ENCODE results near the gene ROR2. TPM values are rescaled to one million over a fixed set of nuclear protein-coding genes. Genes with fewer than 3 reads are reported as not detected.

Gene ROR2
- total RNA-seq (4.5 TPM), polyA plus RNA-seq (7.1 TPM)
- long read RNA-seq, donor 1 = 0 reads
- long read RNA-seq, donor 2 = 0 reads
- long read RNA-seq, donor 3 = 0 reads
- long read RNA-seq, donor 4, full-length matches to known transcripts = 1 of 1 reads
- long read RNA-seq, donor 4, partial matches to known transcripts = 0 of 1 reads
- long read RNA-seq, donor 4, other reads (novel, unspliced or antisense) = 0 of 1 reads
- long read RNA-seq, donor 5, full-length matches to known transcripts = 1 of 1 reads
- long read RNA-seq, donor 5, partial matches to known transcripts = 0 of 1 reads
- long read RNA-seq, donor 5, other reads (novel, unspliced or antisense) = 0 of 1 reads
- long read RNA-seq, donor 6 = 0 reads
- long read RNA-seq, donor 7 = 0 reads
- long read RNA-seq, donor 8 = 0 reads
- long read RNA-seq, donor 9 = 0 reads
- long read RNA-seq, donor 10, full-length matches to known transcripts = 1 of 1 reads
- long read RNA-seq, donor 10, partial matches to known transcripts = 0 of 1 reads
- long read RNA-seq, donor 10, other reads (novel, unspliced or antisense) = 0 of 1 reads

DNA sequence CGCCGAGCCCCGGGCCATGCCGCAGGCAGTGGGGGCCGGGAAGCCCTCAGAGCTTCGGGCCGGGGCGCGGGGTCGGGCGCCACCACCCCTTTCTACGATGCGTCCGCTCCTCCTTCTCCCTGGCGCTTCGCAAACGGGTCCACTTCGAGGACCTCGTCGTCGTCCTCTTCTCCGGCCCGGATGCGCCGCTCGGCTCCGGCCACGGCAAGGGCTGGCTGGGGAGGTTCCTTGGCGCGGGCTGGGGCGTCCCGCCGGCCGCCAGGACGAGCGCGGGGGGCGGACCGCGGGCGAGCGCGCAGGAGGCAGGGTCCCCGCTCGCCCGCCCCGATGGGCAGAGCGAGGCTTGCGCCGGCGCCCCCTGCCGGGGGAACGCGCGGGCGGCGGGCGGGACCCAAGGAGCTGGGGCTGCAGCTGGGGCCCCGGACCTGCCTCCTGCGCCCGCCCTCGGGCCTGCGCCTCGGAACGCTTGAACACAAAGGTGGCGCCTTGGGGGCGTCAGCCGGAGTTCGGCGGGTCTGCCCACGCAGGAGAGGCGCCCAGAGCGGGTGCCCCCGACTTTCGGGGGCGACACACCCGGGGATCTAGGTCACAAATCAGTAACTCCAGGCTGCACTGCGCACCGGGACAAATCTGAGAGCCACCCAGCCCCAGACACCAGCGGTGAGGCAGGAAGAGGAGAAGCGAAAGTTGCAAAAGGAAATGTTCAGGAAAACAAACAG lies at the start of gene ROR2:
Gene ROR2 (minus strand): TSS at position 283 of the 719 bp plus-strand sequence.
- peaks cover 52 to 80% of the 10 kb centered on the region in 2 donors for H3K27me3 ChIP-seq (ENCODE audit: control insufficient read depth in 2 of 2, insufficient read depth in 1 of 2, low read length in 1 of 2)
- peak; percentile 20 to 80 (median 51) for DNase-seq (ENCODE audit: low read depth in 6 of 9, low spot score in 9 of 9)

DNA sequence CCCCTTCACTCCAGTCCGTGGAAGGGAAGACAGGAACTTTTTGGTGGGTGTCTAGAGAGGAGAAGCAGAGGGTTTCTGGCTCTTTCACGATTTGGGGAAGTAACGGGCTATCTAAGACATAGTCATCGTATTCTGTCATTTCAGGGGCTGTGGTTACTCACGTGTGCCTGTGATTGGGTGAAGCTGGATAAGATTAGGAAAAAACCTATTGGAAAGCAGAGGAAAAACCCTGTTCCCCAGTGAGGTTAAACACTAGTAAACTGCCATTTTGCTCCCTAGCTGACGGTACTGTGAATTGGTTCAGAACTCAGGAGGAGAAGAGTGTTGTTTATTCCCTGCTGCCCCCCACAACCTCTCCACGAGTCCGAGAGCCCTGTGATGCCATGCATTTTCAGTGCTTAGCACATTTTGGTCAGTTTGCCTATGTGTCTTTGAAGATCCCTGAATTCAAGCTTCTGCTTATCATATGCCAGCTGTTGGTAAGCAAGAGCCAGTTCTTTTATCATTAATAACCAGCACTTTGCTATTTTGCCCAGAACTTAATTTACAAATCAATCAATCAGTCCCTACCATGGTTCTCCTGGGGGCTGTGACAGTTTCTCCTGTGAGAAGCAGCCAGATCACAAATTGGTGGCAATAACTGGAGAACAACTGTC lies 45.1 kb upstream of the ROR2 start:
- Histone ChIP-seq H3K27ac (ENCODE audit: low read depth in 1 of 2, low read length in 1 of 2) (no peak overlapping the region), H3K4me3 (ENCODE audit: low read length in 2 of 2) (no peak overlapping the region), H3K9me3 (ENCODE audit: control insufficient read depth in 2 of 2, insufficient read depth in 1 of 2, low read length in 1 of 2) (no peaks in the 10 kb centered on the region), H3K4me1 (ENCODE audit: control insufficient read depth in 2 of 2, insufficient read depth in 2 of 2, low read length in 2 of 2) (no peaks in the 10 kb centered on the region), H3K36me3 (ENCODE audit: control insufficient read depth in 2 of 2, insufficient read depth in 2 of 2, low read length in 1 of 2) (no peaks in the 10 kb centered on the region), H3K27me3 (ENCODE audit: control insufficient read depth in 2 of 2, insufficient read depth in 1 of 2, low read length in 1 of 2) (peaks cover 0 to 3% of the 10 kb centered on the region in 2 donors)
- 17% methylated on average over 8 of the region's 8 CpGs for WGBS
- DNase-seq (ENCODE audit: low read depth in 6 of 9, low spot score in 9 of 9) = no peak

More for the DNA sequence above, at the start of gene ROR2:
- Histone ChIP-seq H3K4me1 (ENCODE audit: control insufficient read depth in 2 of 2, insufficient read depth in 2 of 2, low read length in 2 of 2) (peaks cover 0 to 10% of the 10 kb centered on the region in 2 donors), H3K27ac (ENCODE audit: low read depth in 1 of 2, low read length in 1 of 2) (peak within 1 kb of the TSS in 1 of 2 donors; percentile 47), H3K4me3 (ENCODE audit: low read length in 2 of 2) (peak within 1 kb of the TSS; percentile 51 to 55), H3K36me3 (ENCODE audit: control insufficient read depth in 2 of 2, insufficient read depth in 2 of 2, low read length in 1 of 2) (no peaks in the 10 kb centered on the region), H3K9me3 (ENCODE audit: control insufficient read depth in 2 of 2, insufficient read depth in 1 of 2, low read length in 1 of 2) (no peaks in the 10 kb centered on the region)
- WGBS = under 1% methylated on average over 81 of the region's 81 CpGs

DNA sequence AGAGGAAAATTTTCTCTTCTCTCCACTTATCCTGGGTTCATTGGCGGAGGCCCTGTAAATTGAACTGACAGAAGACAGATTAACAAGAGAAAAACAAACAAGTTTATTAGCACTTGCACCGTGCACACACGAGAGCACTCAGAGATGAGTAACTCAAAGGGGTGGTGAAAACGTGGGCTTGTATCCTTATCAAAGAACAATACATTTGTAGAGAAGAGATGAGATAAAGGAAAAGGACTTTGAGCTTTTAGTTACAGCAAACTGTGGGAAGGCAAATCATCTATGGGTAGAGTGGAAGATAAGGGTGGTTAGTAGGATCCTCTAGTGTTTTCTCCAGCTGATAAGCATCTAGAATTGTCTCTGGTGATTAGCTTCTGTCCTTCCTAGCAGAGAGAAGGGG lies 44.4 kb upstream of the ROR2 start:
- H3K4me3 ChIP-seq (ENCODE audit: low read length in 2 of 2) = no peak overlapping the region
- no peaks in the 10 kb centered on the region for H3K4me1 ChIP-seq (ENCODE audit: control insufficient read depth in 2 of 2, insufficient read depth in 2 of 2, low read length in 2 of 2)
- H3K9me3 ChIP-seq (ENCODE audit: control insufficient read depth in 2 of 2, insufficient read depth in 1 of 2, low read length in 1 of 2) = no peaks in the 10 kb centered on the region
- 55% methylated on average over 4 of the region's 4 CpGs for WGBS
- H3K27me3 ChIP-seq (ENCODE audit: control insufficient read depth in 2 of 2, insufficient read depth in 1 of 2, low read length in 1 of 2) = peaks cover 0 to 3% of the 10 kb centered on the region in 2 donors
- H3K27ac ChIP-seq (ENCODE audit: low read depth in 1 of 2, low read length in 1 of 2) = no peak overlapping the region
- H3K36me3 ChIP-seq (ENCODE audit: control insufficient read depth in 2 of 2, insufficient read depth in 2 of 2, low read length in 1 of 2) = no peaks in the 10 kb centered on the region
- DNase-seq (ENCODE audit: low read depth in 6 of 9, low spot score in 9 of 9) = no peak

DNA sequence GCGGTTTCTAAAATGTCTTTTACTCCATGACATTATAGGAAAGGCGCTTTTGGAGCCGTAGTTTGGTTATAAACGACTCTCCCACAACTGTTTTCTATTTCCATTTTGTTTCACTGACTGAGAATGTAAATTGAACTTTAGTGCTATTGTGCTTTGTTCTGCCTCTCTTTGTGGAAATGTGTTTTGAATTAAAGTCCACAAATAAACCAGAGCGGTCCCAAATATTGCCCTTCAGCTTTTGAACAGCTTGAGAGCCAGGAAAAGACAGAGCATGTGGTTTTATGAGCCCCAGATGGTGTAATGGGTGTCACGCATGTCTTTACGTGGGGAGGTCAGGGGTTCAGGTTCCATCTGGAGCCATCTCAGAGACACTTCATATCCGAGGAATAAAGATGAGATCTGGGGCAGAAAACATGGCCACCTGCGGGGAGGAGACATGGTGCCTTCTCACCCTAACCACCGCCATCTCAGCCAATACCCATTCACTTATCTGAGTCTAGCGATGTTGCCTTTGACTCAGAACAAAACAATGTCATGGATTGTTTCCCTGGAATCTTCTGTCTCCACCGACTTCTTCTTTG lies 42.5 kb upstream of the ROR2 start:
- no peaks in the 10 kb centered on the region for H3K9me3 ChIP-seq (ENCODE audit: control insufficient read depth in 2 of 2, insufficient read depth in 1 of 2, low read length in 1 of 2)
- H3K4me3 ChIP-seq (ENCODE audit: low read length in 2 of 2) = no peak overlapping the region
- no peaks in the 10 kb centered on the region for H3K4me1 ChIP-seq (ENCODE audit: control insufficient read depth in 2 of 2, insufficient read depth in 2 of 2, low read length in 2 of 2)
- 91% methylated on average over 12 of the region's 12 CpGs for WGBS
- H3K36me3 ChIP-seq (ENCODE audit: control insufficient read depth in 2 of 2, insufficient read depth in 2 of 2, low read length in 1 of 2) = no peaks in the 10 kb centered on the region
- H3K27ac ChIP-seq (ENCODE audit: low read depth in 1 of 2, low read length in 1 of 2) = no peak overlapping the region
- DNase-seq (ENCODE audit: low read depth in 6 of 9, low spot score in 9 of 9) = no peak
- H3K27me3 ChIP-seq (ENCODE audit: control insufficient read depth in 2 of 2, insufficient read depth in 1 of 2, low read length in 1 of 2) = peaks cover 0 to 3% of the 10 kb centered on the region in 2 donors

DNA sequence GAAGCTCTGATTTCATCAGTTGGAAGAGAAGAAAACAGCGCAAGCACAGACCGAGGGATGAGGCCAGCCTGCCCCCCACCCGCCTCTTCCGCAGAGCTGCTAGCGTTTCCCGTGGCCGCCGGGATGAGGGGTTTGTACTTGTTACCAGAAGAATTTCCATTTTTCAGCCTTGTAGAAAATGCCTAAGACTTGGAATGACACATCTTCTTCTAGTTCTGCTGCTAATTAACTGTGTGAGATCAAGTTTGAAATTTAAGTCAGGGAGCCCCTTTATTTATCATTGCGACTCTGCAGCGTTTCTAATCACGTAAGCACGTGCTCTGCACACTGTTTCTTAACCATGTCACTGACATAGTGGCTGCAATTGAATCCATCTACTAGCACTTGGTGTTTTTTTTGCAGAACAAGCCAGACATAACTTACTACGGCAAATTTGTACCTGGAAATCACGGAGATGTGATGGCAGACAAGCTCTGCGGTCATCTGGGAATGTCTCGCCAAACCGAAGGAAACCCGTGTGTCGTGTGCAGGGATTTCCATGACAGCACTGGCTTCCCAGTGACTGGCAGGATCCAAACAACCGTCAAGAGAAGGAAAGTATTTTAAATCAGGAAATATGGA lies 41.8 kb upstream of the ROR2 start:
- H3K27ac ChIP-seq (ENCODE audit: low read depth in 1 of 2, low read length in 1 of 2) = no peak overlapping the region
- no peaks in the 10 kb centered on the region for H3K4me1 ChIP-seq (ENCODE audit: control insufficient read depth in 2 of 2, insufficient read depth in 2 of 2, low read length in 2 of 2)
- H3K36me3 ChIP-seq (ENCODE audit: control insufficient read depth in 2 of 2, insufficient read depth in 2 of 2, low read length in 1 of 2) = no peaks in the 10 kb centered on the region
- no peak for DNase-seq (ENCODE audit: low read depth in 6 of 9, low spot score in 9 of 9)
- peaks cover 0 to 3% of the 10 kb centered on the region in 2 donors for H3K27me3 ChIP-seq (ENCODE audit: control insufficient read depth in 2 of 2, insufficient read depth in 1 of 2, low read length in 1 of 2)
- no peaks in the 10 kb centered on the region for H3K9me3 ChIP-seq (ENCODE audit: control insufficient read depth in 2 of 2, insufficient read depth in 1 of 2, low read length in 1 of 2)
- 91% methylated on average over 20 of the region's 20 CpGs for WGBS
- no peak overlapping the region for H3K4me3 ChIP-seq (ENCODE audit: low read length in 2 of 2)

DNA sequence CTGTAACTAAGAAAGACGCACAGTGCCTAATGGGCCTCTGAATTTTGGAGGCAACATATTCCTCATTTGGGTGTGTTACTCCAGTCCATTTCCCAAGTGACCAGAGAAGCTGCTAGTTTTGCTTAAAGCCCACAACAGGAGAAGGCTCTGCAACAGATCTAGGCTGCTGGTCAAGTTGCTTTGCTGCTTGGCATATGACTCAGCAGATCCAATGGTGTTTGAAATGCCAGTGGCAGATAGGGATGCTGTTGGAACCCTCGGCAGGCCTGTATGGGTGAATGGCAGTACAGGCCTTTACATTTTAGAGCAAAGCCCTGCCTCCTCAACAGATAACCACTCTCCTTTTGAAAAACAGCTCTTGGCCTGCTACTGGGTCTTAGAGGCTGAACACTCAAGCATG lies 36.2 kb upstream of the ROR2 start:
- DNase-seq (ENCODE audit: low read depth in 6 of 9, low spot score in 9 of 9) = no peak
- no peaks in the 10 kb centered on the region for H3K9me3 ChIP-seq (ENCODE audit: control insufficient read depth in 2 of 2, insufficient read depth in 1 of 2, low read length in 1 of 2)
- no peaks in the 10 kb centered on the region for H3K27me3 ChIP-seq (ENCODE audit: control insufficient read depth in 2 of 2, insufficient read depth in 1 of 2, low read length in 1 of 2)
- H3K36me3 ChIP-seq (ENCODE audit: control insufficient read depth in 2 of 2, insufficient read depth in 2 of 2, low read length in 1 of 2) = no peaks in the 10 kb centered on the region
- no peaks in the 10 kb centered on the region for H3K4me1 ChIP-seq (ENCODE audit: control insufficient read depth in 2 of 2, insufficient read depth in 2 of 2, low read length in 2 of 2)
- H3K4me3 ChIP-seq (ENCODE audit: low read length in 2 of 2) = no peak overlapping the region
- H3K27ac ChIP-seq (ENCODE audit: low read depth in 1 of 2, low read length in 1 of 2) = no peak overlapping the region
- over 99% methylated on average over 2 of the region's 2 CpGs for WGBS

DNA sequence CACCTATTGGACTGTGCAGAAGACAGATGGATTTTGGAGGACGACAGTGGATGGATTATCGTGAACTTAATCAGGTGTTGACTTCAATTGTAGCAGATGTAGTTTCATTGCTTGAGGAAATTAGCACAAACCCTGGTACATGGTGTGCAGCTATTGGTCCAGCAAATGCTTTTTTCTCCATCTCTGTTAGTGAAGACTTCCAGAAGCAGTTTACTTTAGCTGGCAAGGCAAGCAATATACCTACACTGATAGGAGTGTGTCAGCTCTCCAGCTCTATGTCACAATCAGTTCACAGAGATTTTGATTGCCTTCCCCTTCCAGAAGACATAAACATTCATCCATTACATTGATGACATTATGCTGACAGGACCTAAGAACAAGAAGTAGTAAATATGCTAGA lies 35.7 kb upstream of the ROR2 start:
- WGBS = 94% methylated on average over 2 of the region's 2 CpGs
- Histone ChIP-seq H3K36me3 (ENCODE audit: control insufficient read depth in 2 of 2, insufficient read depth in 2 of 2, low read length in 1 of 2) (no peaks in the 10 kb centered on the region), H3K27me3 (ENCODE audit: control insufficient read depth in 2 of 2, insufficient read depth in 1 of 2, low read length in 1 of 2) (no peaks in the 10 kb centered on the region), H3K4me1 (ENCODE audit: control insufficient read depth in 2 of 2, insufficient read depth in 2 of 2, low read length in 2 of 2) (no peaks in the 10 kb centered on the region), H3K27ac (ENCODE audit: low read depth in 1 of 2, low read length in 1 of 2) (no peak overlapping the region), H3K9me3 (ENCODE audit: control insufficient read depth in 2 of 2, insufficient read depth in 1 of 2, low read length in 1 of 2) (no peaks in the 10 kb centered on the region), H3K4me3 (ENCODE audit: low read length in 2 of 2) (no peak overlapping the region)
- no peak for DNase-seq (ENCODE audit: low read depth in 6 of 9, low spot score in 9 of 9)

DNA sequence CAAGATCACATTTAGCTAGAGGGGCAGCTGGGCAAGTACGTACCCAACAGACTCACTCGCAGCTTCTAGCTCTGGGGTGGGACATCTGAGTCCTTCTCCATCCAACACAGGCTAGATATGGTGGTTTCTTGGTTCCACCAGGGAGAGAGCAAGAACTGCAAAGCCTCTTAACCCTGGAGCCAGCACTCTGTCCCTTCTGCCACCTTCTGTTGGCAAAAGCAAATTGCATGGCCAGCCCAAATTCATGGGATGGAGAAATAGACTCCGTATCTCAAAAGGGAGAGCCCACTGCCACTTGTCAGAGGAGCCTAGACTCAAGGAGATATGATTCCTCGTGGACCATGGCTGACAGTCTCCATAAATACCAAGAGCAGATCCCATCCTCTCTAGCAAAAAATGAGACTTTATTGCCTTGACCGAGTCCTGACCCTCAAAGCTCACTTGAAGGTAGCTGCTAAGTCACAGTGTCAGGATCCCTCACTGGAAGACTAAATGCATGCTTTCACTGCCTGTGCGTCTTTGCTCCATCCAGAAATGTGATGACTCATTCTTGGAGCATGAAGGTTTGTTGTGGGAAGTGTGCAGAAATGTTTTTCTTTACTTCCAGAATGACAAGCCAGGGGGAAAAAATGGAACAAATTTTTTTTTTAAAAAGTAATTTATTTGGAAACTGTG lies 28.8 kb upstream of the ROR2 start:
- no peaks in the 10 kb centered on the region for H3K4me1 ChIP-seq (ENCODE audit: control insufficient read depth in 2 of 2, insufficient read depth in 2 of 2, low read length in 2 of 2)
- no peaks in the 10 kb centered on the region for H3K9me3 ChIP-seq (ENCODE audit: control insufficient read depth in 2 of 2, insufficient read depth in 1 of 2, low read length in 1 of 2)
- peak in 1 of 9 donors; percentile 14 for DNase-seq (ENCODE audit: low read depth in 6 of 9, low spot score in 9 of 9)
- H3K4me3 ChIP-seq (ENCODE audit: low read length in 2 of 2) = no peak overlapping the region
- 77% methylated on average over 6 of the region's 6 CpGs for WGBS
- H3K27ac ChIP-seq (ENCODE audit: low read depth in 1 of 2, low read length in 1 of 2) = no peak overlapping the region
- no peaks in the 10 kb centered on the region for H3K27me3 ChIP-seq (ENCODE audit: control insufficient read depth in 2 of 2, insufficient read depth in 1 of 2, low read length in 1 of 2)
- H3K36me3 ChIP-seq (ENCODE audit: control insufficient read depth in 2 of 2, insufficient read depth in 2 of 2, low read length in 1 of 2) = no peaks in the 10 kb centered on the region
